Measurements from ENCODE around the gene LCN12.
"Not testable (repeated sequence)": the region's sequence is repeated elsewhere in the genome, so short reads cannot be mapped to it uniquely, and the experiment has no call there.

Gene LCN12

GRCh38 chr9:136991993-136992818 lies 40.1 kb downstream of the LCN12 start, which contains the start of gene PAXX:
Gene PAXX, plus strand, starts transcription at chr9:136992422. Its CDS starts 22 bp downstream, at chr9:136992444.
- peak; percentile 92 for DNase-seq (ENCODE audit: low spot score)

- DNase-seq (ENCODE audit: low spot score): no peak
Measured at GRCh38 chr9:136992819-136993369, 40.8 kb downstream of the LCN12 start.

- DNase-seq (ENCODE audit: low spot score): no peak
Measured at GRCh38 chr9:136994180-136994887, 42.3 kb downstream of the LCN12 start.

GRCh38 chr9:136994888-136995230 lies 42.8 kb downstream of the LCN12 start:
- no peak for DNase-seq (ENCODE audit: low spot score)

- no peak for DNase-seq (ENCODE audit: low spot score)
Measured at GRCh38 chr9:136995362-136995761, 43.3 kb downstream of the LCN12 start.

- no peak for DNase-seq (ENCODE audit: low spot score)
Measured at GRCh38 chr9:136995772-136996311, 43.8 kb downstream of the LCN12 start.

GRCh38 chr9:136996361-136997292 lies 44.6 kb downstream of the LCN12 start, which contains the start of gene CLIC3:
Gene CLIC3, minus strand, starts transcription at chr9:136996568. Its CDS starts 25 bp downstream, at chr9:136996543.
- no peak for DNase-seq (ENCODE audit: low spot score)

GRCh38 chr9:136997371-136997770 lies 45.3 kb downstream of the LCN12 start:
- no peak for DNase-seq (ENCODE audit: low spot score)

GRCh38 chr9:136997830-136998234 lies 45.8 kb downstream of the LCN12 start:
- DNase-seq (ENCODE audit: low spot score): no peak

GRCh38 chr9:137000177-137000930 lies 48.3 kb downstream of the LCN12 start:
- DNase-seq (ENCODE audit: low spot score): no peak

GRCh38 chr9:137001857-137002645 lies 50.0 kb downstream of the LCN12 start:
- no peak for DNase-seq (ENCODE audit: low spot score)

GRCh38 chr9:137002646-137003041 lies 50.6 kb downstream of the LCN12 start:
- no peak for DNase-seq (ENCODE audit: low spot score)

GRCh38 chr9:137004285-137004684 lies 52.2 kb downstream of the LCN12 start:
- DNase-seq (ENCODE audit: low spot score): not testable (repeated sequence)
